Measurements from ENCODE around the gene SERTM2.

The SERTM2 gene

DNA sequence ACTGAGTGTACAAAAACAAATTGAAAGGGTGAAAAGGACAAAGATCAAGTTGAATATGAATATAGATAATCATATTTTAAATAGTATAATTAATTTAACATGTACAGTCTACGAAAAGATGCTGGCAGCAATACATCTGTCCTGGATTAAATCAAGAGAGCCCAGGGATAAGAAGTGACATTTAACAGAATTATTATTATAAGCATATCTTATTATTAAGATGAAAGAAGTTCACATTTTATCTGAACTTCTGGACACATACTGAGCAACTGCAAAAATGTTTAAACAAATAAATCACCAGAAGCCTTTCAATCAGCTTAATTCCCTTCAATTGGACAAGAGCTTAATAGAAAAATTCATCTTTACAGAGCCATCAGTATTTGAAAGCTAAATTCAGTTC, 50.4 kb downstream of the SERTM2 start:
- DNase-seq: no peak

DNA sequence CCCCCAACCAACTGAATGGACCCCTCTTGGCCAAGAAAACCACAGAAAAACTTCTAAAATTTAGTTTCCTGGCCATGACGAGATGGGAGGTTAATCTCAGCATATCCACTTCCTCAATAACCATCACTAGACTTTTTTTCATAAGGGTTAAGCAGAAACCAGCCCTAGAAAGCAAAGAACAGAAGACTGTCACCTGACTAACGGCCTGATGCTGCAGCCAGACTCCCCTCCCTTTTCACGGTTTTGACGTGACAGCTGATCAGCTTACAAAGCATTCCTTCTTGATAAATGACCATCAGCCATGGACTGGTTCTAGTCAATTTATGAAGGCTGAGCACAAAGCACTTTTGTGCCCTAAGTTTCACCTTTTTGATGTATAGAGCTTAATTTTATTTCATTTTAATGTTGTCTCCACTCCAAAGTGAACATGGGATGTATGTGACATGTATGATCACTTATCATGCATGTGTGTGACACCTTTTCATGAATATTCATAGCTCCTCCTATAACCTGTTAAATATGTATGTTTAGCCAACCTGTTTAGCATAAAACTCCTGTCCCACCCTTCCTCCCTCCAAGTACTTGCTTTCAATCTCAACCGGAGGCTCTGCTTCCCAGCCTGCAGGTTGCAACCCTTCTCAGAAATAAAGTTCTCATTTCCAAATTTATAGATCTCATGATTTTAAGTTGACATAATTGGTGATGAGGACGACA, 56.3 kb downstream of the SERTM2 start:
- DNase-seq: no peak

DNA sequence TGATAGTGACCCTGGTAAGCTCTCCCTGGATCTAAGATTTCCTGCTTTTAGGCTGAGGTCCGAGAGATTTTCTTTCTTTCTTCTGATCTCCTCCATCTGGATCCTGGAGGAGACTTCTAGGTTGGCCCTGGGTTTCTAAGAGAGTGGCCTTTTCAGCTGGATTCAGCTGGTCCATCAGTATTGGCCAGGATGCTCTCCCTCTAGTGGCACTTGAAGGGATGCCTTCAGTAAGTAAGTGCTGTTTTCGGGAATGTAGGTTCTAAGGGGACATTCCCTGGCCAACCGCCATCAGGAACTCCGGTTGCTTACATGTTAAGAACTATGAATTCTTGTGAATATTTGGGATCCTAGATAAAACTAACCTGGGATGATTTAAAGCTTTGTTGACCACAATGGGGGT, 56.9 kb downstream of the SERTM2 start:
- DNase-seq: no peak

DNA sequence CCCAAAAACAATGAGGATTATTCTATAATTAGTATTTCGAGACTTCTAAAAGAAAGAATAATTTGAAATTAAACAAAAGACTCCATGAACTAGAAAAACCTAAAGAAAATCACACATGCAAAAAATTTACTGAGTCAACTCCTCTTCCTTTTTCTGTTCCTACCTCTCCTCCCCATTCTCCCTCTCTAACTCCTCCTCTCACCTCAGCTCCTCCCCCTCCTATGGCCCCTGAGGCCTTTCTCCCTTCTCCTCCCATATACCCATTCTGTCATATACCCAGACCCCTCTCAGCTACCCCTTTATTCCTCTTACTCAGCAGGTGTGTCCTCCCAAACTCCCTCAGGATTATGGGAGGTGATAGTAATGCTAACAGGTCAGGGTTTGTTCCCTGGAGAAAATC, 57.4 kb downstream of the SERTM2 start:
- DNase-seq: no peak
